Rectal smooth muscle tissue (tissue), 1 donor: ENCODE data around the gene YPEL2.

Source experiments
- H3K27ac ChIP-seq: one replicate; pipeline ENCODE4 v1.7.0; 2013; ENCODE audit warnings: low read depth, low read length, inconsistent platforms
- H3K27me3 ChIP-seq: one replicate; pipeline ENCODE4 v1.7.0; 2013; ENCODE audit warnings: low read length; ENCODE audit not compliant: control insufficient read depth, insufficient read depth
- H3K36me3 ChIP-seq: one replicate; pipeline ENCODE4 v1.7.0; 2013; ENCODE audit warnings: low read length; ENCODE audit not compliant: control insufficient read depth, insufficient read depth
- H3K4me1 ChIP-seq: one replicate; pipeline ENCODE4 v1.7.0; 2013; ENCODE audit warnings: low read length; ENCODE audit not compliant: control insufficient read depth, insufficient read depth
- H3K4me3 ChIP-seq: one replicate; pipeline ENCODE4 v1.7.0; 2013; ENCODE audit warnings: low read length
- H3K9ac ChIP-seq: one replicate; pipeline ENCODE4 v1.7.0; 2013; ENCODE audit warnings: low read length

The YPEL2 gene

GRCh38 chr17:59366773-59367656 is 35.6 kb downstream of the YPEL2 start:
- H3K27ac ChIP-seq, result peak overlapping the region; percentile 82
- no peak overlapping the region for H3K9ac ChIP-seq
- peaks cover 66% of the 10 kb centered on the region for H3K4me1 ChIP-seq
- H3K36me3 ChIP-seq, result no peaks in the 10 kb centered on the region
- no peaks in the 10 kb centered on the region for H3K27me3 ChIP-seq
- peak overlapping the region; percentile 0 for H3K4me3 ChIP-seq

- peak overlapping the region; percentile 82 for H3K27ac ChIP-seq
- no peak overlapping the region for H3K9ac ChIP-seq
- no peaks in the 10 kb centered on the region for H3K36me3 ChIP-seq
- no peak overlapping the region for H3K4me3 ChIP-seq
- peaks cover 67% of the 10 kb centered on the region for H3K4me1 ChIP-seq
- H3K27me3 ChIP-seq, result no peaks in the 10 kb centered on the region
These were observed 36.2 kb downstream of the YPEL2 start for GRCh38 chr17:59367657-59368045.

- Histone ChIP-seq H3K4me1 (peaks cover 71% of the 10 kb centered on the region), H3K36me3 (no peaks in the 10 kb centered on the region), H3K27ac (peak overlapping the region; percentile 82), H3K27me3 (no peaks in the 10 kb centered on the region), H3K4me3 (no peak overlapping the region), H3K9ac (no peak overlapping the region)
These were observed 36.9 kb downstream of the YPEL2 start for GRCh38 chr17:59368218-59368857.

- H3K36me3 ChIP-seq, result no peaks in the 10 kb centered on the region
- H3K9ac ChIP-seq, result no peak overlapping the region
- peaks cover 73% of the 10 kb centered on the region for H3K4me1 ChIP-seq
- H3K27me3 ChIP-seq, result no peaks in the 10 kb centered on the region
- no peak overlapping the region for H3K4me3 ChIP-seq
- H3K27ac ChIP-seq, result peak overlapping the region; percentile 82
These were observed 37.8 kb downstream of the YPEL2 start for GRCh38 chr17:59369031-59369975.

GRCh38 chr17:59370593-59371299 is 39.3 kb downstream of the YPEL2 start:
- peak overlapping the region; percentile 91 for H3K27ac ChIP-seq
- no peak overlapping the region for H3K9ac ChIP-seq
- peaks cover 67% of the 10 kb centered on the region for H3K4me1 ChIP-seq
- peak overlapping the region; percentile 25 for H3K4me3 ChIP-seq
- no peaks in the 10 kb centered on the region for H3K27me3 ChIP-seq
- H3K36me3 ChIP-seq, result no peaks in the 10 kb centered on the region

GRCh38 chr17:59371416-59372100 is 40.1 kb downstream of the YPEL2 start:
- Histone ChIP-seq H3K27ac (peak overlapping the region; percentile 91), H3K4me3 (peak overlapping the region; percentile 25), H3K9ac (no peak overlapping the region), H3K4me1 (peaks cover 59% of the 10 kb centered on the region), H3K36me3 (no peaks in the 10 kb centered on the region), H3K27me3 (no peaks in the 10 kb centered on the region)

GRCh38 chr17:59372138-59372751 is 40.8 kb downstream of the YPEL2 start:
- Histone ChIP-seq H3K4me1 (peaks cover 53% of the 10 kb centered on the region), H3K27ac (peak overlapping the region; percentile 91), H3K36me3 (no peaks in the 10 kb centered on the region), H3K9ac (no peak overlapping the region), H3K4me3 (peak overlapping the region; percentile 11), H3K27me3 (no peaks in the 10 kb centered on the region)

GRCh38 chr17:59373882-59374495 is 42.5 kb downstream of the YPEL2 start:
- no peak overlapping the region for H3K4me3 ChIP-seq
- peaks cover 55% of the 10 kb centered on the region for H3K4me1 ChIP-seq
- no peaks in the 10 kb centered on the region for H3K36me3 ChIP-seq
- peak overlapping the region; percentile 91 for H3K27ac ChIP-seq
- no peak overlapping the region for H3K9ac ChIP-seq
- H3K27me3 ChIP-seq, result no peaks in the 10 kb centered on the region

GRCh38 chr17:59374612-59375011 is 43.2 kb downstream of the YPEL2 start:
- no peaks in the 10 kb centered on the region for H3K27me3 ChIP-seq
- H3K36me3 ChIP-seq, result no peaks in the 10 kb centered on the region
- no peak overlapping the region for H3K4me3 ChIP-seq
- peaks cover 52% of the 10 kb centered on the region for H3K4me1 ChIP-seq
- peak overlapping the region; percentile 50 for H3K27ac ChIP-seq
- no peak overlapping the region for H3K9ac ChIP-seq

- Histone ChIP-seq H3K9ac (no peak overlapping the region), H3K4me3 (no peak overlapping the region), H3K27me3 (no peaks in the 10 kb centered on the region), H3K27ac (no peak overlapping the region), H3K36me3 (no peaks in the 10 kb centered on the region), H3K4me1 (peaks cover 46% of the 10 kb centered on the region)
These were observed 44.4 kb downstream of the YPEL2 start for GRCh38 chr17:59375857-59376256.

GRCh38 chr17:59376506-59376905 is 45.1 kb downstream of the YPEL2 start:
- Histone ChIP-seq H3K27ac (no peak overlapping the region), H3K27me3 (no peaks in the 10 kb centered on the region), H3K36me3 (no peaks in the 10 kb centered on the region), H3K4me1 (peaks cover 46% of the 10 kb centered on the region), H3K4me3 (no peak overlapping the region), H3K9ac (no peak overlapping the region)
